ENCODE results near the gene RAP1A.
"Not testable (repeated sequence)": the region's sequence is repeated elsewhere in the genome, so short reads cannot be mapped to it uniquely, and the experiment has no call there.

RAP1A gene

DNA sequence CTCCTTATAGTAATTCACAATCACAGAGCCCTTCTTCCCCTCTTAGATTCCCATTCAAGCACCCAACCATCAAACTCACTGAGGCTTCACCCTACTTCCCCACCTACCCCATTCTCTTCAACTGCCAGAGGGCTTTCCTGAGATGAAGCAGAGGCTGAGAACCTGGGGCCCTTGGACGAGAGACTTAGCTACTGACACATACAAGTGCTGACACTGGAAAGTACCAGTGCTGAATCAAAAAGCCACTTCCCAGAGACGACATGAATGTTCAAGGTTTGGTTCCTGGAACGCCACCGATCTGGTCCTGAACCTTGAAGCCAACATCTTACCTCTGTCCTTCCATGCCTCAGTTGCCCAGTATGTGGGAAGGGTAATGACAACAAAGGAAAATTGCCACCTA is 16.6 kb upstream of the RAP1A start:
- TF ChIP-seq, protein P1, sequence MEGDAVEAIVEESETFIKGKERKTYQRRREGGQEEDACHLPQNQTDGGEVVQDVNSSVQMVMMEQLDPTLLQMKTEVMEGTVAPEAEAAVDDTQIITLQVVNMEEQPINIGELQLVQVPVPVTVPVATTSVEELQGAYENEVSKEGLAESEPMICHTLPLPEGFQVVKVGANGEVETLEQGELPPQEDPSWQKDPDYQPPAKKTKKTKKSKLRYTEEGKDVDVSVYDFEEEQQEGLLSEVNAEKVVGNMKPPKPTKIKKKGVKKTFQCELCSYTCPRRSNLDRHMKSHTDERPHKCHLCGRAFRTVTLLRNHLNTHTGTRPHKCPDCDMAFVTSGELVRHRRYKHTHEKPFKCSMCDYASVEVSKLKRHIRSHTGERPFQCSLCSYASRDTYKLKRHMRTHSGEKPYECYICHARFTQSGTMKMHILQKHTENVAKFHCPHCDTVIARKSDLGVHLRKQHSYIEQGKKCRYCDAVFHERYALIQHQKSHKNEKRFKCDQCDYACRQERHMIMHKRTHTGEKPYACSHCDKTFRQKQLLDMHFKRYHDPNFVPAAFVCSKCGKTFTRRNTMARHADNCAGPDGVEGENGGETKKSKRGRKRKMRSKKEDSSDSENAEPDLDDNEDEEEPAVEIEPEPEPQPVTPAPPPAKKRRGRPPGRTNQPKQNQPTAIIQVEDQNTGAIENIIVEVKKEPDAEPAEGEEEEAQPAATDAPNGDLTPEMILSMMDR (IDR thresholded peaks at IDR 0.05; ENCODE audit: control insufficient read depth, insufficient read depth, low read depth, low read length, missing control alignments) = no peak
- DNase-seq (ENCODE audit: low read depth) = no peak
- no peak overlapping the region for H3K4me3 ChIP-seq (ENCODE audit: control insufficient read depth, low read depth, low read length)

DNA sequence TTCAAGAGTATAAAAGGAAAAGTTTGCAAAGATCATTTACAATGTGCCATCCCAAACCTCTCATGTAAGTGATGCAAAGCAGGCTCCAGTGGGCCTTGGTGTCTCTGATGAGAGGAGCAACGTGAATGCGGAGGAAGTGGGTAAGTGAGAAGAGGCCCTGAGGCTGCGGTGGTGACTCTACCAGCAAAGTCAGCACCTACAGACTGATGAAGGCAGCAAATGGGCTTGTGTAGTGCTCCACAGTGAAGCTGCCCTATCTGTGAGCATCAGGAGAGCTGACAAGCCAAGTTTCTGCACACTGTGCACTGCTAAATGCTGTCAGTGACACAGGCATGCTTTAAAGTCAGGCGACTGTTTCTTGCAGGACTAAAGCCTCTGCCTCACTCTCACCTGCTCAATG is 15.6 kb upstream of the RAP1A start:
- no peak overlapping the region for H3K4me3 ChIP-seq (ENCODE audit: control insufficient read depth, low read depth, low read length)
- DNase-seq (ENCODE audit: low read depth) = no peak

DNA sequence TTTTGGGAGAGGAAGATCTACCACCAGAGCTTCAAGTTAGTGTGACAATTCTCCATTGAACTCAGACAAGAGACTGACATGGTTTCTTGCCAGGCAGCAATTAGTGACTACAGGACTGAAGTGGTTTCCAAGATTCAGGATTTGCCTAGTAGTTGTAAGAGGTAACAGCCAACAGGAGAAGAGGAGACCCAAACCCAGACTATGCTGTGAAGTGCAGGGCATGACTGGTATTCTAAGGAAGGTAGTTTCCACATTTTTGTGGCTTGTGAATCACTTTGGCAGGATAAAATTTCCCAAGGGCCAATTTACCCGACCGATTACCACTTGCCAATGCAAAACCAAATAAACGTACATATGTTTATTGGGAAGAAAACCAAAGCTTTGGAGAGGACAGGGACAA is 14.7 kb upstream of the RAP1A start:
- peak; percentile 48 for DNase-seq (ENCODE audit: low read depth)
- TF ChIP-seq, protein P1 (IDR thresholded peaks at IDR 0.05; ENCODE audit: control insufficient read depth, insufficient read depth, low read depth, low read length, missing control alignments) = no peak
- H3K4me3 ChIP-seq (ENCODE audit: control insufficient read depth, low read depth, low read length) = no peak overlapping the region

More for the DNA sequence above, 15.6 kb upstream of the RAP1A start:
- TF ChIP-seq, protein P1 (IDR thresholded peaks at IDR 0.05; ENCODE audit: control insufficient read depth, insufficient read depth, low read depth, low read length, missing control alignments) = no peak

DNA sequence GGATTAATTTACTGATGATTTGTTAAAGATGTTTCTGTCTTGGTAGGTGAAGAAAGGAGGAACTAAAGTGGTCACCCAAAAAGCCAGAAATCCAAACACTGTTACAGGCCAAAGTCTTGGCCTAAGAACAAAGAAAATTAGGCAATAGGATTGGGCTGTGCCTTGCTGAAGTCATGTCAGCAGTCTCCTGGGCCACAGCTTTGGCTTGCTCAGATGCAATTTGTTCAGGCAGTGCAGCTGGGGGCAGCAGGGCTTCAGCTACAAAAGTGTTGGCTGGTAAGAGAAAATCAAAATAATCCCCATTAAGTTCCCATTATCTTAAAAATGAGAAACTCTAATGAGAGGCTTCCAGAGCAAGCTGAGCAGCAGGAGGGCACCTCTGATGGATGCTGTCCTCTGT is 14.0 kb upstream of the RAP1A start:
- no peak overlapping the region for H3K4me3 ChIP-seq (ENCODE audit: control insufficient read depth, low read depth, low read length)
- no peak for DNase-seq (ENCODE audit: low read depth)
- TF ChIP-seq, protein P1 (IDR thresholded peaks at IDR 0.05; ENCODE audit: control insufficient read depth, insufficient read depth, low read depth, low read length, missing control alignments) = no peak

DNA sequence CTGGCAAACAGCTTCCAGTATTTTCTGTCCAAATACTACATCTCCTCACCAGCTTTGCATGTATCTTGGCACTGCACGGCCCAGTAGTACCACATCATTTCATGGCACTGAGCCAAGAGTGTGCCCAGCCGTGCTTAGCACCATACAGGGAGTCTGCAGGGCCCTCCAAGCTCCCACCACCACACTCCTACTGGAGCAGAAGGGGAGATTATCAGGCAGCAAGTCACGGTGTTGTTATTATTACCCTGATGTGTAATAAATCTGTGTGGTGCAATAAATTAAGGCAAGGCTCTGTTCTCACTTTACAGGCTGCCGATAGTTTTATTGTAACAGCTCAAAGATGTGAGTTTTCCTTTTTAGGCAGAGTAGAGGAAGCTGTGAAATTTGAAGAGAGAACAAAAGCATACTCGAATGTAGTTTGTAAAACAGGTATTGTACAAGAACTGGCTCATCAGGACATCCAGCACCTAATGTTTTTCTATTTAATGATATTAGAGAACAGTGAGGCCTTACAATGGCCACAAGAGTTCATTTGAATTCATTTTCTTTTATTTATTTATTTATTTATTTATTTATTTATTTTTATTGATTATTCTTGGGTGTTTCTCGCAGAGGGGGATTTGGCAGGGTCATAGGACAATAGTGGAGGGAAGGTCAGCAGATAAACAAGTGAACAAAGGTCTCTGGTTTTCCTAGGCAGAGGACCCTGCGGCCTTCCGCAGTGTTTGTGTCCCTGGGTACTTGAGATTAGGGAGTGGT is 13.0 kb upstream of the RAP1A start:
- not testable (repeated sequence) for DNase-seq (ENCODE audit: low read depth); H3K4me3 ChIP-seq (ENCODE audit: control insufficient read depth, low read depth, low read length)

DNA sequence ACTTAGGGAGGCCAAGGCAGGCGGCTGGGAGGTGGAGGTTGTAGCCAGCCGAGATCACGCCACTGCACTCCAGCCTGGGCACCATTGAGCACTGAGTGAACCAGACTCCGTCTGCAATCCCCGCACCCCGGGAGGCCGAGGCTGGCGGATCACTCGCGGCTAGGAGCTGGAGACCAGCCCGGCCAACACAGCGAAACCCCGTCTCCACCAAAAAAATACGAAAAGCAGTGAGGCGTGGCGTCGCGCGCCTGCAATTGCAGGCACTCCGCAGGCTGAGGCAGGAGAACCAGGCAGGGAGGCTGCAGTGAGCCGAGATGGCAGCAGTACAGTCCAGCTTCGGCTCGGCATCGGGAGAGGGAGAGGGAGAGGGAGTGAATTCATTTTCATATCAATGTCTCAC is 11.1 kb upstream of the RAP1A start:
- DNase-seq (ENCODE audit: low read depth); H3K4me3 ChIP-seq (ENCODE audit: control insufficient read depth, low read depth, low read length): not testable (repeated sequence)

DNA sequence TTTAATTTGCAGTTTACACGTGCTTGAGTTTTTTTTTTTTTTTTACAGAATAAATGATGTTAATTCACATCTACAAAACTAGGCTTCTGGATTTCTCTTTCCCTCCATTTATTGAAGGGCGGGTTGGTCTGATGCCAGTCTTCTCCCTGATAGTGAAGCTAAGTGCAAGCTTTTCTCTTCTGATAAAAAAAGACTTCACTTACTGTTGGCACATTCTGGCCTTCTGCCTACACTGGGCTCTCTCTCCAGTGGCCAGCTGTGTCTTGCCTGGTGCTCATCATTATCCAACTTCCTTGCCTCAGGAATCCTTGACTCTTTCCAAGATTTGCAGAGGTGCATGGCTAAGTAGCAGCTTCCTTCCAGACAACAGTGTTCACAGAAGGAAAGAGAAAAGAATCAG is 7.6 kb upstream of the RAP1A start:
- H3K4me3 ChIP-seq (ENCODE audit: control insufficient read depth, low read depth, low read length) = no peak overlapping the region
- TF ChIP-seq, protein P1 (IDR thresholded peaks at IDR 0.05; ENCODE audit: control insufficient read depth, insufficient read depth, low read depth, low read length, missing control alignments) = no peak
- no peak for DNase-seq (ENCODE audit: low read depth)
